HG02840 (cell line): ENCODE measurements around the gene TTLL9.
"Not testable (repeated sequence)": the region's sequence is repeated elsewhere in the genome, so short reads cannot be mapped to it uniquely, and the experiment has no call there.

Experiments used
- ATAC-seq: cut with Tn5 transposase; IDR thresholded peaks from one replicate; pipeline ENCODE4 v1.9.1; 2021; ENCODE audit warnings: mild to moderate bottlenecking, moderate library complexity, moderate number of reproducible peaks; ENCODE audit not compliant: unreplicated experiment, low FRiP score

TTLL9 gene

GRCh38 chr20:31869942-31870725 lies at the start of gene TTLL9, which contains the start of gene DUSP15:
TSS of gene TTLL9 (plus strand) at chr20:31870634. CDS start at chr20:31871127, 493 bp downstream.
TSS of gene DUSP15 (minus strand) at chr20:31870527. CDS start at chr20:31870337, 190 bp downstream.
- ATAC-seq, result no peak

GRCh38 chr20:31821427-31821826 lies 49.0 kb upstream of the TTLL9 start:
- ATAC-seq, result no peak

DNA sequence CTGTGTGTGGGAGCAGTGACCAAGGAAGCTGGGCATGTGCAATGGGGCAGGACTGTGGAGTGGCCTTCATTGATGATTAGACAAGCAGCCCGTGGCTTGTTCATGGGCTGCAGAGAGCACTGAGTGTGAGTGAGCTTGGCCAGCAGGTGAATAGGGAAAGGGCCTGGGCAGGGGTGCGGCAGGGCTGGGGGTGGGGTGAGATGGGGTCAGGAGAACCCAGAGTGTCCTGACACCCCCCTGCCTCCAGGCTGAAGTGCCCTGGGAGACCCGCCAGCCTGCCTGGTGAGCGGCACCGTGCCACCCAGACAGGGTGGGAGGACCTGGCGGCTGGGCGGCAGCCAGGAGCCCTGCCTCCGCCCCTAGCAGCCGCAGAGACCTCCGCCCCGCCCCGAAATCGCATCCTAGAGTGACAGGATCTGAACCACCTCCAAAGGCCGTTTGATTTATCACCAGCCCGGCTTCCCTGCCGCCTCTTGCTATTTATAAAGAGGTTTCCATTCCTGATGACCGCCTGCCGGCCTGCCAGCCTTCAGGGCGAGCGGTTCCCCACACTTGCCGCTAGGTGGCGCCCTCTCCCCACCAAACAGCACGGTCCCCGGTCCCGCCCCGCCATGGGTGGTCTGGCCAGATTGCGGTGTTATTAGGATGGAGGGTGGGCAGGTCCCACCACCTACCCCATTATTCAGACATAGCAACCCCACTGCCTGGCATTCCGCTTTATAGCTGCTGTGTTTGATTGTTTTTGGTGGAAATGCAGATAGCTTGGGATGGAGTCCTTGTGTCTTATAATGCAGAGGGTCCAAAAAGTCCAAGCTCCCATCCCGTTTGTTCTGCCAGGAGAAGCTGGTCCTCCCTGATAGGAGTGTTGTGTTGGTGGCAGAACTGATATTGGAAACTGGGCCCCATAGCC lies 47.8 kb upstream of the TTLL9 start:
- ATAC-seq, result no peak

DNA sequence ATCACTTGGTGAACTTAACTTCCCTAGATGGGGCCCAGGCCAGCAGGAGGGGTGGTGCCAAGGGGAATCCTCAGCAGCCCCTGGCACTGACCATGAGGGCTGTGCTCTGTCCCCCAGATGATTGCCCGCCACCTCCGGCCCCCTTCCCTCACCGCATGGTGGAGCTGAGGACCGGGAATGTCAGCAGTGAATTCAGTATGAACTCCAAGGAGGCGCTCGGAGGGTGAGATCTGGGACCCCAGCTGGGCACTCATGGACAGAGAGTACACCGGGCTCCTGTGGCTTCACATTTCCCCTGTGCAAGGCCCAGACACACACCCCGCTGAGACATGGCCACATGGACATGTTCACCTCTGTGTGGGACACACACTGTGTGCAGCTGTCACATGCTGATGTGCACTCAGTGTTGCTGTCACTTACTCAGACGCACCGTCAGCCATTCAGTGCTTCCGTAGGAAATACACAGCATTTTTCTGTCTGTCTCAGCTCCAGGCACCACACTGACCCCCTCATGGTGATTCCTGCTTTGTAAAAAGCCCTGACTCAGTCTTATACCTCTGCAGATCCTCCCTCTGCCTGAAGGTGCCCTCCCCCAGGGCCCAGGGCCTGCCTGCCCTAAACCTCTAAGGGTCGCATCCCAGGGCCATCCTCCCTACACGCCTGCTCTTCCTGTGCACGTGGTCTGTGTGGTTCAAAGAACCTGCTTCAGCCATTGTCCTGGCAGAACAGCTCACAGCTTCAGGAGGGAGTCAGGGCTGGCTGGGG lies 46.9 kb upstream of the TTLL9 start:
- no peak for ATAC-seq

GRCh38 chr20:31824125-31824485 lies 46.3 kb upstream of the TTLL9 start:
- ATAC-seq, result no peak

DNA sequence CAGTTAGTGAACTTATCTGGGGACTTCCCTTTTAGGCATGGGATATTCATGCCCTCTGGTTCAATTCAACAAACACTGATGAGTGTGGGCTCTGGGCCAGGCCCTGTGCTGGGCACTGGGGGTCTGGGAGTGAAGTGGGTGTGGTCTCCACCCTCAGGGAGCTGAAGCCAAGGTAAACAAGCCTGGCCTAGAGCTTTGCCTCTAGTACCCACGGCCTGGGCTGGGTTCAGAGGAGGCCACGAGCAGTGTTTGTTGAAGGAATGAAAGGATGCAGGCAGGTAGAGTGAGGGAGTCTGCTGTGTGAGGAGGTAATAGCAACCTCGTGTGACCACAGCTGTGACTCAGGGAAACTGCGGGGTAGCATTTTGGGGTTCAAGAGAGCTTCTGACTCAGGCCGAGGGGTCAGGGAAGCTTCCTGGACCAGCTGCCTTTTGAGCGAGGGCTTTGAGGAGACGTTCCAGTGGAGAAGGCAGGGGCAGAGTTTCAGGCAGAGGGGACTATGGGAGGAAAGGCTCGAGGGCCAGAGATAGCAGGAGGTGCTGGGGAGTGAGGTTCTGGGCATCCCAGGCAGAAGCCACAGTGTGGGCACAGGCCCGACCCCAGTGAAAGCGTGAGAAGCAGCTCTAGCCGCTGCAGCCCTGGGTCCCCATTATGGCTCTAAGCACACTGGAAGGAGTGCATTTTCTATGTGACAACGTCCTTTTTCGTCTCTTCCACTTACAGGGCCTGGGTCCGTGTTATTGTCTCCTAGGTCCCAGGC lies 45.7 kb upstream of the TTLL9 start:
- ATAC-seq, result no peak

DNA sequence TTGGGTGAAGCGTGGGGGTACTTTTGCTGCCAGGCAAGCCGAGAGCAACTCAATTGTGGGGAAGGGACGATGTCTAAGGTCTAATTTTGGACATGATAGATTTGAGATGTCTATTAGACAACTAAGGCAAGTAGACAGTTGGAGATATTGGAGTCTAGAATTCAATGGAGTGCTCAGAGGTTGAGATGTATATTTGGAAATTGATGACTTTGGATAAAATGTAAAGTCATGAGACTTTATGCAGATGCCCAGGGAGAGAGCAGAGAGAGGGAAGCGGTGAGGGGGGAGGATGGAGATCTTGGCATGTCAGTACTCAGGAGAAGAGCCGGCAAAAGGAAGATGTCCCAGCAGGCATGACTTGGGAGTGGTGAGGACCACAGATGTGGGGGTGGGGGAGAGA lies 44.4 kb upstream of the TTLL9 start:
- no peak for ATAC-seq

GRCh38 chr20:31827059-31827458 lies 43.4 kb upstream of the TTLL9 start:
- ATAC-seq, result no peak

- not testable (repeated sequence) for ATAC-seq
Observed at GRCh38 chr20:31828016-31828415, 42.4 kb upstream of the TTLL9 start.

GRCh38 chr20:31829731-31830130 lies 40.7 kb upstream of the TTLL9 start:
- no peak for ATAC-seq

DNA sequence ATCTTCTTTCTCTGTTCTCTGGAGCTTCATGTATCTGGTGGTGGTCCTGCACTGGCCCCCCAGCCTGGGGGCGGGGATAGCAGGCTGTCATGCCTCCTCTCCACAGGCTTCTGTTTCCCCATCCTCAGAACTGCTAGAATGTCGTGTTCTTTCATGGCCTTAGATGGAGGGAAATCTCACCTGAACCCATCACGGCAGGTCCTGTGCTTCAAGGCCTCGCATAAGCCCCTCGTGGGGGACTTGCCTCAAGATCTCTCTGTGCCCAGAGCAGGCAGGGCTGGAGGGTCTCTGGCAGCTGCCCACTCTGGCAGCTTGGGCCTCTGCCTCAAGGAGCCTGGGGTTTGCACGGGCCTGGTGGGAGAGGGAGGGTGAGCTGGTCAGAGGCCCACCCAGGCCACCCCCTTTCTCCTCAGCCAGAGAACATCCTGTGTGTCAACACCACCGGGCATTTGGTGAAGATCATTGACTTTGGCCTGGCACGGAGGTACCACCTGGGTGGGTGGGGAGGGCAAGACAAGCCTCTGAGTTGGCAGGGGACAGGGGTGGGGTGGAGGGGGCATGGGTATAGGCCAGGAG lies 39.9 kb upstream of the TTLL9 start:
- ATAC-seq, result no peak

DNA sequence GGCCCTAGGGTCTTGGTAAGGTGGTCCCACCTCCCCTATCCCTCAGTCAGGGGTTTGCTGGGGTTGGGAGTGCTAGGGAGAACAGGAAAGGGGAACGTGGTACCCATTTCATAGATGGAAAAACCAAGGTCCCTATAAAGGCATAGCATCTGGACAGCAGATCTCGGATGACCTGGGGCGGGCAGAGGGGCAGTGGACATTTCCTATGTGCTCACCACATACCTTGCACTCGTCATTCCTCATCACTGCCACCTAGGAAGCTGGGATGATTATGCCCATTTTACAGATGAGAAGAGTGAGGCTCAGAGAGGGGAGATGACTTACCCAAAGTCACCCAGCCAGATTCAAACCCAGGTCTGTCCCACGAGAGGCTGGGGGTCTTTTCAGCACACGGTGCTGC lies 39.2 kb upstream of the TTLL9 start:
- ATAC-seq, result no peak

- ATAC-seq, result no peak
Observed at GRCh38 chr20:31831771-31832306, 38.6 kb upstream of the TTLL9 start.

GRCh38 chr20:31833130-31833930 lies 37.1 kb upstream of the TTLL9 start:
- ATAC-seq, result no peak

DNA sequence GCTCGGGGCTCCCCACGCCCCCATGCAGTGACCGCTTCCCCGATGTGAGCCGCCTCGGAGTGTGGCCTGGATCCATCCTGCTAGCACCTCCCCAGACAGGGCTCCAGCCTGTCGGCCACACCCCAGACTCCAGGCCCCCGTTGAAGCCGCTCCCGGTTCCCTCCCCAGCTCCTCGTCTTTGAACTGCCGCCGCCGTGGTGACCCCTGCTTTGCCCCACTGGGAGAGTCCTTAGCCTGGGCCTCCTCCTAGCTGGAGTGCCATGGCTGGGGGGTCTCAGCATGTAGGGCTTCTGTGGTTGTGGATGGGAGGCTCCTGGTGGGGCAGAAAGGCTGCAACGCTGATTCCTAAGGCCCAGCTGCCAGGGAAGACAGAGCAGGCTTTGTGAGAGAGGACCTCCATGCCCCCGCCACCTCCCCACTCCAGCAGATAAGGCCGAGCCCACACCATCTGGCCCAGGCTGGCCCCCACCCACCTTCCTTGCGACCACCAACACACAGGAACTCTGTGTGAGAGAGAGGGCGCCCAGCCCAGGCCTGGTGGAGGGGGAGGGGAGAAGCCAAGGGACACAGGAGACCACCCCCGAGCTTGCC lies 36.4 kb upstream of the TTLL9 start:
- ATAC-seq, result no peak

DNA sequence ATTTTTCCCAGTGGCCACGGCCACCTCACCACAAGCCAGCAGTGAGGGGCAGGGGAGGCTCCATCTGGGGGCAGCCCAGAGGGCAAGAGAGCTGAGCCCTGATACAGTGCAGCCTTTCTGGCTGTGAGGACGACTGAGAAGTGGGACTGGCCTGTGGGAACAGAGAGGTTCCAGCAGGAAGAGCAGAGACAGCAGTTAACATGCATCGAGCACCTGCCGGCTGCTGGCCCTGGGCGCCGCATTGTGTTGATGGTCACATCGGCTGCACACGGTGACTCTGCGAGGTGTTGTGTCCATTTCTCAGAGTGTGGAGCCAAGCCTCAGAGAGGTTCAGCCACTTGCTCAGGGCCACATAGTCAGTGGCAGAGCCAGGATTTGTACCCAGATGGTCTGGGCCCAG lies 34.9 kb upstream of the TTLL9 start:
- no peak for ATAC-seq

- ATAC-seq, result no peak
Observed at GRCh38 chr20:31835977-31836852, 34.2 kb upstream of the TTLL9 start.
